GM15510 (cell line): ENCODE results near the gene SYCP2L.
A peak's percentile ranks its signal among the peaks of the same experiment; 100 is the strongest.

Experiments used
- POLR2A ChIP-seq: IDR thresholded peaks from 3 replicates; pipeline ENCODE4 v1.6.1; 2011; ENCODE audit warnings: borderline replicate concordance; ENCODE audit not compliant: insufficient read length; ENCODE audit errors: extremely low read depth

SYCP2L gene

GRCh38 chr6:10886691-10887502, at the start of gene SYCP2L:
Gene SYCP2L (plus strand): TSS chr6:10887052. CDS start chr6:10887127, 75 bp downstream.
- peak; percentile 21 for TF ChIP-seq POLR2A

DNA sequence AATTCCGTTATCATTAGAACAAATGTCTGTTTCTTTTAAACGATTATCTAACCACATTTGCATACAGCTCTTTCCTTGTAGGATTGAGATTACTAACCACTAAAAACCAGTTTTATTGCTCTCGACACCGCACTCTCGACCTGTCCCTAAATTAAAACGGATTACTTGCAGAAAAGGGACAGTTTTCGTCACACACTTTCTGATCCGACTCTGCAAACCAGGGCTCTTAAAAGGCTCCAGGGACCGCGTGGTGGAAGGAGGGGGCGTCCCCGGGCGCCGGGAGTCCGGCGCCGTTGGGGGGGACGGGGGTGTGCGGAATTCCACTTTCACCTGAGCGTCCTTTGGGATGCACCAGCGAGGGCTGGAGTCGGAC, 49.2 kb upstream of the SYCP2L start:
- TF ChIP-seq POLR2A = no peak

GRCh38 chr6:10837995-10838793, 48.7 kb upstream of the SYCP2L start, which contains the start of gene MAK:
Gene MAK (minus strand): TSS chr6:10838539. CDS start chr6:10830648, 7,891 bp downstream.
- peak; percentile 49 for TF ChIP-seq POLR2A

DNA sequence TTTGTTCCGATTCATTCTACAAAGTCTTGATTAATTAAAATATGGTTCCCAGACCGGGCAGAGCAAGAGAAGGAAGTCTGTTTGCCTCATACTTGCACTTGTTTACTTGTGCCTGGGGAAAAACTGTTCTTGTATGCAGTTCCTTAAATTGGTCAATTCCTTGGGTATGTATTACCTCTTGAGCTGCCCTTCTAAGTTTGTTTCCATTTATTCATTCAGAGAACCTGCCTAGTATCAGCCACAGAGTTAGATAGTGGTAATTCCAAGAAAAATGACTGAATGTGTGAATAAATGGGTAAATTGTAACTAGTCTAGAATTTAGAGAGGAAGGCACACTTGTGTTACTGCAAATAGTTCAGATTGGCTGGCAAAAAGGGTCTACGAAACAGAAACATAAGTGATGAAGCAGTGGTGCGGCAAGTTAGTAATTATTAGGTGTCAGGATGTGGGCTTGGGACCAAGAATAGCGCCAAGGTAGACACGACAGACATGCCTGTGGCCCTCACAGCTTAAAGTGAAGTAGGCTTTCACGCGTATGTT, 48.0 kb upstream of the SYCP2L start:
- no peak for TF ChIP-seq POLR2A

GRCh38 chr6:10843554-10843953, 43.3 kb upstream of the SYCP2L start:
- no peak for TF ChIP-seq POLR2A

GRCh38 chr6:10847684-10848083, 39.2 kb upstream of the SYCP2L start:
- no peak for TF ChIP-seq POLR2A

DNA sequence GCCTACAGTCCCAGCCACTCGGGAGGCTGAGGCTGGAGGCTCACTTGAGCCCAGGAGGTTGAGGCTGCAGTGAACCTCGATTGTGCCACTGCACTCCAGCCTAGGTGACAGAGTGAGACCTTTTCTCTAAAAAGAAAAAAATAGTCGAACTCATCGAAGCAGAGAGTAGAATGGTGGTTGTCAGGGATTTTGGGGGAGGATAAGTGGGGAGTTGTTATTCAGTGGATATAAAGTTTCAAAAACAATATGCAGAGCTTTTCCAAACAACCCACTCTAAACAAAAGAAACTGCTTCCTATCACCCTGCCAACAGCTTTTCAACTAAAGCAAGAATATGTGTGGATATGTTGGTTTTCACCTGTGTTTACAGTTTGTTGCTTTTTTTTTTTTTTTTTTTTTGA, 37.0 kb upstream of the SYCP2L start:
- no peak for TF ChIP-seq POLR2A

GRCh38 chr6:10850728-10851127, 36.1 kb upstream of the SYCP2L start:
- no peak for TF ChIP-seq POLR2A

DNA sequence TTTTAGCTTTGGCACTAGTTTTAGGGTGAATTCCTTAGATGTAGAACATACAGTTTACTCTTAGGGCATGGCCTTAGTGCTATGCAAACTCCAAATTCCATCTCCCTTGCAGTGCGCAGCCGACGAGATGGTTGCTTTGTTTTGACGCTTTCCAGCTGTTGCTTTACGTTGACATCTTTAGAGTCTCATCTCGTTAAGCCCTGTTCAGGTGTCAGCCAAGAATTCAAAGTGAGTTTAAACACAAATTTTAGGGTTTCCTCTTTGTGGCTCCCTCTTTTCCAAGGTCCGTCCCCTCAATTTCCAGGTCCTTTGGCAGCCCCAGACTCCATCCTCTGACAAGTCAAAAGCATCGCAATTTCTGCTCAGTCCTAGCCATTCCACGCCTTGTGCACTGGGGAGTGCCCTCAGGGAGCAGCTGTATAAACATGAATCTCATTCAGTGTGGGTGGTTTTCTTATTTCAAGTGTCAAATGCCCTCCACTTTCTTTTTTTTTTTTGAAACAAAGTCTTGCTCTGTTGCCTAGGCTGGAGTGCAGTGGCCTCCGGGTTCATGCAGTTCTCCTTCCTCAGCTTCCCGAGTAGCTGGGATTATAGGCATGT, 34.4 kb upstream of the SYCP2L start:
- no peak for TF ChIP-seq POLR2A

DNA sequence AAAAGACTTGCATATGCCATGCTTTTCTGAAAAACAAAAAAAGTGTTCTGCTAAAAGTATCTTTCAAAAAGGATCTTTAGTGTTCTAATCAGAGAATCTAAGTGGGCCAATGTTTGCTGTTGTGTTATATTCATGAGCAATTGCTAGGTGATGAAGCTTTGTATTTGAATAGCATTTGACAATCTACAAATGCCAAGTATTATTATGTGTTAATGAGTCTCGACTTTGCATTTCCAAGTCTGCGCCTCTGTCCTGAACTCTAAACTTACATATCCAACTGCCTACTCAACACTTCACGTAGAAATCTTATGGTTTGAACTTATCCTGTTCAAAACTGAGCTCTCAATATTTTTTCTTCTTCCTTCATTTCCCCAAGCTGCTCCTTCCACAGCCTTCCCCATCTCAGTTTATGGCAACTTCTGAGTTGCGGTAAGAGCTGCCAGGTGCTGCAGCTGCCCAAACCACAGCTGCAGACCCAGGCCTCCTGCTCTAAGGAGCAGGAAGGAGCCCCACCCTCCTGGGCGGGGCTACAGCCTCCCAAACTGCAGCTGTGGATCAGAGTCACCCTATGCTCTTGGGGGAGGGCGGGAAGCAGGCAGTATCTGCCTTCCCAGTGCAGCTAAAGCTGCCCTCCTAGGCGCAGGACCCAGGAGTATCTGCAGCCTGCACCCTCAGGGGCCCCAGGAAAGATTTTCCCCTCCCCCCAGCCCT, 31.8 kb upstream of the SYCP2L start:
- no peak for TF ChIP-seq POLR2A

DNA sequence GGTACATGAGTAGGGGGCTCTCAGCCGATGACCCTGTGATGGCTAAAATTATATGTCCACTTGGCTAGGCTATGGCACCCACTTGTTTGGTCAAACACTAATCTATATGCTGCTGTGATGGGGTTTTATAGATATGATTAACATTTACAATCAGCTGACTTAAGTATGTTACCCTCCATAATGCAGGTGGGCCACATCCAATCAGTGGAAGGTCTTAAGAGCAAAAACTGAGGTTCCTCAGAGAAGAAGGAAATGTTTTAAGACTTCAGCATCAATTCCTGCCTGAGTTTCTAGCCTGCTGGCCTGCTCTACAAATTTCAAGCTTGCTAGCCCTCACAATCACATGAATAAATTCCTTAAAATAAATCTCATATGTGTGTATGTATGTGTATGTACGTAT, 29.6 kb upstream of the SYCP2L start:
- TF ChIP-seq POLR2A = no peak

- TF ChIP-seq POLR2A = no peak
Observed at GRCh38 chr6:10861086-10861485, 25.8 kb upstream of the SYCP2L start.

DNA sequence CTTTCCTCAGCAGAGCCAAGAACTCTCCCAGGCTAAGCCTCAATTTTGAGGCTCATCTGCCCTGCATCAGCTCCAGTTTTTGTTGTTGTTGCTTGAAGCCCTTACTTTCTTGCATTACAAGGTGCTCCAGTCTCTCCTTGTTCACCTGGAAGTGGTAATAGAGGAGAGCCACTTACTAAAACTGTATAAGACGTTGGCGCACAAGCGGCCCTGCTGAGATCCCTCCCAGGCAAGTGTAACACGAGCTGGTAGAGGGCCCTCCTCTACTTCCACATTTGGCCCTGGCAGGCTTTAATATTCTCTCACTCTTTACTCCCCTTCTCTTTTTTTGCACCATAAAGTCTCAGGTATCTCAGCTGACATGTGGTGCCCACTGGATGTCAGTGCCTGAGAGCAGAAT, 24.5 kb upstream of the SYCP2L start:
- no peak for TF ChIP-seq POLR2A

GRCh38 chr6:10867952-10868351, 18.9 kb upstream of the SYCP2L start:
- TF ChIP-seq POLR2A = no peak

GRCh38 chr6:10873374-10873773, 13.5 kb upstream of the SYCP2L start:
- no peak for TF ChIP-seq POLR2A

GRCh38 chr6:10874207-10874606, 12.6 kb upstream of the SYCP2L start:
- TF ChIP-seq POLR2A = no peak

DNA sequence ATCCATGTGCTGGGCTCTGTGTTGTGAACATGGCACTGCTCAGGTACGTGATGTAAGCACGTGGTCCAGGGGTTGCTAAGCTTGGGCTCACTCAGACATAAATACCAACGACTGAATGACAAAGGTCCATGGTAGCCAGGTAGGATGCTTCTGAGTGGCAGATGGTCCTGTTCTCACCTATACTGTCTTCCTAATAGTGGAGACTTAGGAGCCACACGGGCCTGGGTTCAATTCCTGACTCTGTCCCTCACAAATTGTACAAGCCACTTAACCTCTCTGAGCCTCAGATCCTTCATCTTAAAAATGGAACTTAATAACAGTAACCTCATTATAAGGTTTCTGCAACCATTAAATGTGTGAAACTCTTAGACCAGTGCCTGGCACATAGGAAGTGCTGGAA, 11.8 kb upstream of the SYCP2L start:
- no peak for TF ChIP-seq POLR2A
